Measurements from ENCODE around the gene NAA15. TPM values are rescaled to one million over a fixed set of nuclear protein-coding genes. Genes with fewer than 3 reads are reported as not detected.
"Not testable (repeated sequence)": the region's sequence is repeated elsewhere in the genome, so short reads cannot be mapped to it uniquely, and the experiment has no call there.

NAA15 gene
- total and polyA plus RNA-seq, 2 donors (not counting 3 experiments of a cell fraction or from before 2014, with no cell fraction given): 4.5 to 67.9 TPM

GRCh38 chr4:139312552-139313332 lies 11.4 kb downstream of the NAA15 start:
- Histone ChIP-seq H2AFZ (ENCODE audit: low read depth, low read length) (no peak overlapping the region), H3K79me2 (ENCODE audit: control insufficient read depth, insufficient read depth, low read length) (peaks cover 98% of the 10 kb centered on the region), H4K20me1 (replicated peaks; ENCODE audit: control insufficient read depth, extremely low read depth, insufficient read depth, low read length) (peaks cover 10% of the 10 kb centered on the region), H3K9me3 (replicated peaks; ENCODE audit: control insufficient read depth, insufficient read depth, low read length) (no peaks in the 10 kb centered on the region), H3K4me1 (ENCODE audit: control insufficient read depth, extremely low read depth, insufficient read depth, low read length) (no peaks in the 10 kb centered on the region), H3K4me3 (replicated peaks in 1 of 3; ENCODE audit: insufficient read depth in 1 of 3, low read depth in 1 of 3, low read length in 3 of 3) (no peak overlapping the region), H3K4me2 (ENCODE audit: insufficient read depth, low read length) (no peak overlapping the region), H3K36me3 (ENCODE audit: control insufficient read depth in 2 of 2, extremely low read depth in 1 of 2, insufficient read depth in 2 of 2, low read length in 2 of 2) (no peaks in the 10 kb centered on the region), H3K9ac (replicated peaks; ENCODE audit: extremely low read depth, insufficient read depth, low read length) (no peak overlapping the region), H3K9me1 (replicated peaks; ENCODE audit: control insufficient read depth, extremely low read depth, insufficient read depth, low read length) (no peaks in the 10 kb centered on the region), H3K27me3 (ENCODE audit: control insufficient read depth in 2 of 2, insufficient read depth in 2 of 2, low read length in 2 of 2) (no peaks in the 10 kb centered on the region), H3K27ac (ENCODE audit: insufficient read depth, low read depth, low read length) (no peak overlapping the region)
- BruUV-seq (replicated peaks): no TSS peak
- dilution Hi-C loops (cut with MboI; ENCODE audit: extremely low pct_ligation_motif_present, low sequenced_read_pairs): no loop called here
- ChIA-PET CTCF (interaction anchor here (1.4 to 2.5 kb wide), 4 partner anchors 9 to 19 kb away, joined by 3 to 11 read pairs (median 8); partner anchors contain the start of genes NAA15 and NDUFC1), POLR2A (no interaction called here)
- intact Hi-C loops (cut with micrococcal nuclease): no loop called here
- DNase-seq (ENCODE audit: low read depth, low spot score) (no peak), FAIRE-seq (peak; percentile 33)
- no peak for TF ChIP-seq JUN (IDR thresholded peaks at IDR 0.05; ENCODE audit: borderline replicate concordance, insufficient read depth, insufficient read length, low read depth)
- no peak for TF ChIP-seq CTCF (IDR thresholded peaks at IDR 0.05; ENCODE audit: extremely low read depth in 1 of 2, insufficient read depth in 1 of 2, low read depth in 1 of 2, low read length in 2 of 2)
- TF ChIP-seq POLR2AphosphoS5 (IDR thresholded peaks at IDR 0.05; ENCODE audit: insufficient read depth, low read depth, low read length): no peak
- no peak for TF ChIP-seq POLR2A (IDR thresholded peaks at IDR 0.05; ENCODE audit: low read depth, low read length)
- no peak for TF ChIP-seq EZH2 (IDR thresholded peaks at IDR 0.05; ENCODE audit: borderline replicate concordance, low read depth, low read length, severe bottlenecking)
- TF ChIP-seq MYC (IDR thresholded peaks at IDR 0.05; ENCODE audit: low read depth, low read length): no peak
- TF ChIP-seq MAX (IDR thresholded peaks at IDR 0.05; ENCODE audit: insufficient read depth, insufficient read length): no peak
- TF ChIP-seq GATA2 (IDR thresholded peaks at IDR 0.05; ENCODE audit: insufficient read depth, insufficient read length, low read depth, low read length): no peak
- no peak for TF ChIP-seq FOS (IDR thresholded peaks at IDR 0.05; ENCODE audit: borderline replicate concordance, insufficient read depth, low read length)

- H3K36me3 ChIP-seq (ENCODE audit: control insufficient read depth in 2 of 2, extremely low read depth in 1 of 2, insufficient read depth in 2 of 2, low read length in 2 of 2); H3K9me1 ChIP-seq (replicated peaks; ENCODE audit: control insufficient read depth, extremely low read depth, insufficient read depth, low read length); intact Hi-C loops (cut with micrococcal nuclease); dilution Hi-C loops (cut with MboI; ENCODE audit: extremely low pct_ligation_motif_present, low sequenced_read_pairs); H3K4me3 ChIP-seq (replicated peaks in 1 of 3; ENCODE audit: insufficient read depth in 1 of 3, low read depth in 1 of 3, low read length in 3 of 3); FAIRE-seq; H3K4me1 ChIP-seq (ENCODE audit: control insufficient read depth, extremely low read depth, insufficient read depth, low read length); H3K9ac ChIP-seq (replicated peaks; ENCODE audit: extremely low read depth, insufficient read depth, low read length); H2AFZ ChIP-seq (ENCODE audit: low read depth, low read length); H3K27ac ChIP-seq (ENCODE audit: insufficient read depth, low read depth, low read length); POLR2A ChIA-PET; DNase-seq (ENCODE audit: low read depth, low spot score); H3K4me2 ChIP-seq (ENCODE audit: insufficient read depth, low read length); H3K9me3 ChIP-seq (replicated peaks; ENCODE audit: control insufficient read depth, insufficient read depth, low read length); BruUV-seq (replicated peaks); H3K27me3 ChIP-seq (ENCODE audit: control insufficient read depth in 2 of 2, insufficient read depth in 2 of 2, low read length in 2 of 2): not testable (repeated sequence)
- H4K20me1 ChIP-seq (replicated peaks; ENCODE audit: control insufficient read depth, extremely low read depth, insufficient read depth, low read length): peaks cover 11% of the 10 kb centered on the region
- H3K79me2 ChIP-seq (ENCODE audit: control insufficient read depth, insufficient read depth, low read length): peaks cover 98% of the 10 kb centered on the region
- CTCF ChIA-PET: interaction anchor here (1.4 to 2.5 kb wide), 3 partner anchors 9 to 18 kb away, joined by 3 to 11 read pairs (median 10); partner anchors contain the start of genes NAA15 and NDUFC1
These were observed 12.1 kb downstream of the NAA15 start for GRCh38 chr4:139313414-139313813.

All from endothelial cell of umbilical vein (primary cell).